ENCODE data around the gene PRR20A. TPM values are rescaled to one million over a fixed set of nuclear protein-coding genes. Genes with fewer than 3 reads are reported as not detected.
"Not testable (repeated sequence)": the region's sequence is repeated elsewhere in the genome, so short reads cannot be mapped to it uniquely, and the experiment has no call there.

The PRR20A gene
- polyA plus RNA-seq (2013, experiment 1 of 2; ENCODE audit: insufficient read length) = not detected
- polyA plus RNA-seq (2013, experiment 2 of 2; ENCODE audit: insufficient read length) = not detected

DNA sequence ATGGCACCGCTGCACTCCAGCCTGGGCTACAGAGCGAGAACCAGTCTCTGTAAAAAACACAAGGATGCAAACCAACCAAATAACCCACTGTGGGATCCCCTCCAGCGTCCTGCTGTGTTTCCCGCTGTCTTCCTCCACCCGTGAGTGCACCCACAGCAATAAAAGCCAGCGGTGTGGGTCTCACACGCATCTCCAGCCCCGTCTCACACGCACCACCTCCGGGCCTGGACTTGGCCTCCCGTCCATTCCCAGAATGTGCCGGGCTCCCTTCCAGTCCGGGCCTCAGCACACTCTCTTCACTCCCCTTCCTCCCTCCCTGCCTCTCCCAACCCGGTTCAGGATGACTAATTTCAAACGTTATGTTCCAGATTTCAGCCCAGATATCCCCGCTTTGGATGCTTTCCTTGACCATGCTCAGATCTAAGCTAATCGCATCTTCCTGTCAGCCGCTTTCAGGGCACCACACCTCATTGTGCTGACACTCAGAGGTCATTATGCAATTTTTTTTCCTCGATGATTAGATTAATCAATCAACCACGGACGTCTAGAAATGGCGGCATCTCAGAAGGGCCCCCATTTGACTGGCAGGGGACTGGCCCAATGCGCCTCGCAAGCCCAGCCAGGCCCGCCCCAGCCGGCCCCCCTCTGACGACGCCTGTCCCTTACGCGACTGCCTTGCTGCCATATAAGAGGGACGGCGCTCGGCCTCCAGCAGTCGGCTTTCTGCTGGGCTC lies at the start of gene PRR20A:
PRR20A (plus strand) TSS at position 684 of the 734 bp plus-strand sequence. CDS start 387 bp downstream, outside the sequence.
- DNase-seq = not testable (repeated sequence)

DNA sequence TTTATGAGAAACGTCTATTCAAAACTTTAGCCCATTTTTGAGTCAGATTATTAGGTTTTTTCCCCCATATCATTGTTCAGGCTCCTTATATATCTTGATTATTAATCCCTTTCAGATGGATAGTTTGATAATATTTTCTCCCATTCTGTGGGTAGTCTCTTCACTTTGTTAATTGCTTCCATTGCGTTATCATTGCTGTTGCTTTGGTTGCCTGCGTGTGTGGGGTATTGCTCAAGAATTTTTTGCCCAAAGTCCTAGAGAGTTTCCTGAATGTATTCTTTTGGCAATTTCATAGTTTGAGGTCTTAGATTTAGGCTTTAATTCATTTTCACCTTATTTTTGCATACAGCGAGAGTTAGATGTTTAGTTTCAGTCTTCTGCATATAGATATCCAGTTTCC lies 25.8 kb upstream of the PRR20A start:
- DNase-seq = no peak

DNA sequence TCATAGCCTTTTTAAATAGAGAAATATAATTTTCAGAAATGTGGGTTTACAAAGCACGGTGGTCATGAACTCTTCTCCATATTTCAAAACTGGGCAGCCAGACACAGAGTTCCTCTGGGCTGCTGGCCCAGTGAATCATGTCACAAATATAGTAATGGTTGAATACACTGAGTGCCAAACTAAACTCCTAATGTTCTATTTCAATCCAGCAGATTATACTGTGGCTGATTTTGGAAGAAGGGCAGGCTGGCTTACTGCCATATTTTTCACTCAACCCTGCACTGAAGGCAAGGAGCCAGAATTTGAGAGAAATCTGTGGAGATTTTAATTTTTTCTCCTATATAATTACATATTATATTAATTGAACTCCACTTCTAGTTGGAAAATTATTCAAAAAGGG lies 17.0 kb upstream of the PRR20A start:
- no peak for DNase-seq

DNA sequence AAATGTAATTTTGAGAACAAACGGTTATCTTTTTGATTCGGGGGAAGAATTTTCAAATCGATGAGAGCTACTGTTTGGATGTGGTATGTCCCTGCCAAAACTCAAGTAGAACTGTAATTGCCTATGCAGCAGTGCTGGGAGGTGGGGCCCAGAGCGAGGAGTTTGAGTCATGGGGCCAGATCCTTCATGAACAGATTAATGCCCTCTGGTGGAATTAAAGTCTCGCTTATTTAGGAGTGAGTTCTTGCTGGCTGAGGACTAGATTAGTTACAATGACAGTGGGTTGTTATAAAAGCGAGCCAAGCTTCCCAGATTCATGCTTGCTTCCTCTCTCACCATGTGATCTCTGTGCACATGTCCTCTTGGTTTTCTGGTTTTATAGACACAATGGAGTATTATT lies 11.8 kb upstream of the PRR20A start:
- DNase-seq = no peak

DNA sequence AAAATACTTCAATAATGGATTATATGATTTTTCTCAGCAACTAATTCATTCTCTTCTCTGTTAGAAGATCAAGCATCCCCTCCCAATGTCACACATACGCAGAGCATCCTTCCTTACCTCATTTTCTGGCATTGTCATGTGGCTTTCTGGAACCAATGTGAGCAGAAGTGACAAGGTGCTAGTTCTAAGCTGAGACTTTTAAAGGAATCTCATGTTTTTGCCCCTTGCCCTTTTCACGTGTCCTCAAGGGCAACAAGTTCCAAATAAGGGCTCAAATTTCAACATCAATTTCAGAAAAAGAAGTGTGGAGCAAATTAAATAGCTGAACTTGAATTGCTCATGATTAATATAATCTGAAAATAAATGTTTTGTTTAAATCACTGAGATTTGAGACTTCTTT lies 4.6 kb upstream of the PRR20A start:
- no peak for DNase-seq

DNA sequence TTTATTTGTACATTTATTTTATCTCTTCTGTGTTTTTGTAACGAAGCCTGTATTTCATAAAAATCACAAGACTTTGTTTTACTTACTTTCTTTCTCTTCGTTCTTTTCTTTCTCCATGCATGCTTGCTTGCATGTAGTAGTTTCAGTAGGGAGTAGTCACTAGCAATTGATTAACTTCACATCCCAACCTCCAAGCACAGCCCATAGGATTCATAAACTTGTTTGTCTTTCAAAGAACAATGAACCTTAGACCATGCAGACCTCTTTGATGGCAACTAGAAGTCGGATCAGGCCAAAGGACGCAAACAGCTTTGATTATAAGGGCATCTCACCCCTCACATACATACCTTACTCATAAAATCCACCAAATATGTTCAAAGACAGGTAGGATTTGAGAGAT lies 3.1 kb upstream of the PRR20A start:
- DNase-seq = no peak

DNA sequence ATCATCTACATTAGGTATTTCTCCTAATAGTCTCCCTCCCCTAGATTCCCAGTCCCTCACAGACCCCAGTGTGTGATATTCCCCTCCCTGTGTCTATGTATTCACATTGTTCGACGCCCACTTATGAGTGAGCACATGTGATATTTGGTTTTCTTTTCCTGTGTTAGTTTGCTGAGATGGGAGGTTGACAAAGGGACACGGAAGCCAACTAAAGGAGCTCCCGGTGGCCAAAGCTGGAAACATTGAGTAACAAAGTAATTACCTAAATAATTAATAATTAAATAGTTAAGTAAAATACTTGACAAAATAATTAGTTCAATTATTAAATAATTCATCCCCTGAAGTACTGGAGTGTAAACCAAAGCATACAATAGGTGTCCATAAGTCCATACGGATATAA lies 1.7 kb upstream of the PRR20A start:
- DNase-seq = no peak

DNA sequence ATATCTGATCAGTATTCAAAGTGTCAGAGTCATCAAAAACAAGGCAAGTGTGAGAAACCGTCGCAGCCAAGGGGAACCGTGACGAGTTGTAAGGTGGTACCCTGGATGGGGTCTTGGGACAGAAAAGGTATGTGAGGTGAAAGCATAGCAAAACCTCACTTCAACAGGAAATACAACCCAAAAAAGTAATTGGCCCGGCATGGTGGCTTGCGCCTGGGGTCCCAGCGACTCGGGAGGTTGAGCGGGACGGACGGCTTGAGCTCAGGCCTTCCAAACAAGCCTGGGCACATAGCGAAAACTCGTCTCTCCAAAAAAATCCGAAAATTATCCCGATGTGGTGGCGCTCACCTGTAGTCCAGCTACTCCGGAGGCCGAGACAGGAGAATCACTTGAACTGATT lies 937 bp upstream of the PRR20A start:
- DNase-seq = not testable (repeated sequence)

DNA sequence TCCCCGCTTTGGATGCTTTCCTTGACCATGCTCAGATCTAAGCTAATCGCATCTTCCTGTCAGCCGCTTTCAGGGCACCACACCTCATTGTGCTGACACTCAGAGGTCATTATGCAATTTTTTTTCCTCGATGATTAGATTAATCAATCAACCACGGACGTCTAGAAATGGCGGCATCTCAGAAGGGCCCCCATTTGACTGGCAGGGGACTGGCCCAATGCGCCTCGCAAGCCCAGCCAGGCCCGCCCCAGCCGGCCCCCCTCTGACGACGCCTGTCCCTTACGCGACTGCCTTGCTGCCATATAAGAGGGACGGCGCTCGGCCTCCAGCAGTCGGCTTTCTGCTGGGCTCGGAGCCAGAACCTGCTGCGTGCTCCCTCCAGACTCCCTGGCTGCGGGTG lies 6.5 kb downstream of the PRR20A start, which contains the start of gene PRR20B:
PRR20B (plus strand) TSS at position 301 of the 400 bp plus-strand sequence. CDS start 387 bp downstream, outside the sequence.
- DNase-seq = not testable (repeated sequence)

DNA sequence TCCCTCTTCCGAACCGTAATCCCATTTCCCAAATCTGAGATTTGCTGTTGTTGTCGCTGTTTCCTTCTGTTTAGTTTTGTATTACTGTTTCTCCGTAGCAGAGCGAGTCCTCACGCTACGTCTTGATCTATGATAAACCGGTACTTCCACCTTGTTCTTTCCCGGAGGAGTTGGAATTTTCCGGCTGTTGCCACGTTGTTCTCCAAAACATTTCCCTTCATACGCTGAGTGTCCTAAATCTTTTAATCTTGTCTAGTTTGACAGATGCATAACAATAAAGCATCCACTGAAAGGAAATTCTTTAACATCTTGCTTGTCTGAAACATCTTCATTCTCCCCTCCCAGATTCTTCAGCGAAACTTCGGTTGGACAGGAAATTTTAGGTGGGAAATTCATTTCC lies 7.4 kb downstream of the PRR20A start:
- not testable (repeated sequence) for DNase-seq

DNA sequence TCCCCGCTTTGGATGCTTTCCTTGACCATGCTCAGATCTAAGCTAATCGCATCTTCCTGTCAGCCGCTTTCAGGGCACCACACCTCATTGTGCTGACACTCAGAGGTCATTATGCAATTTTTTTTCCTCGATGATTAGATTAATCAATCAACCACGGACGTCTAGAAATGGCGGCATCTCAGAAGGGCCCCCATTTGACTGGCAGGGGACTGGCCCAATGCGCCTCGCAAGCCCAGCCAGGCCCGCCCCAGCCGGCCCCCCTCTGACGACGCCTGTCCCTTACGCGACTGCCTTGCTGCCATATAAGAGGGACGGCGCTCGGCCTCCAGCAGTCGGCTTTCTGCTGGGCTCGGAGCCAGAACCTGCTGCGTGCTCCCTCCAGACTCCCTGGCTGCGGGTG lies 13.0 kb downstream of the PRR20A start, which contains the start of gene PRR20C:
PRR20C (plus strand) TSS at position 301 of the 400 bp plus-strand sequence. CDS start 387 bp downstream, outside the sequence.
- not testable (repeated sequence) for DNase-seq

DNA sequence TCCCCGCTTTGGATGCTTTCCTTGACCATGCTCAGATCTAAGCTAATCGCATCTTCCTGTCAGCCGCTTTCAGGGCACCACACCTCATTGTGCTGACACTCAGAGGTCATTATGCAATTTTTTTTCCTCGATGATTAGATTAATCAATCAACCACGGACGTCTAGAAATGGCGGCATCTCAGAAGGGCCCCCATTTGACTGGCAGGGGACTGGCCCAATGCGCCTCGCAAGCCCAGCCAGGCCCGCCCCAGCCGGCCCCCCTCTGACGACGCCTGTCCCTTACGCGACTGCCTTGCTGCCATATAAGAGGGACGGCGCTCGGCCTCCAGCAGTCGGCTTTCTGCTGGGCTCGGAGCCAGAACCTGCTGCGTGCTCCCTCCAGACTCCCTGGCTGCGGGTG lies 19.6 kb downstream of the PRR20A start, which contains the start of gene PRR20D:
PRR20D (plus strand) TSS at position 301 of the 400 bp plus-strand sequence. CDS start 387 bp downstream, outside the sequence.
- not testable (repeated sequence) for DNase-seq

DNA sequence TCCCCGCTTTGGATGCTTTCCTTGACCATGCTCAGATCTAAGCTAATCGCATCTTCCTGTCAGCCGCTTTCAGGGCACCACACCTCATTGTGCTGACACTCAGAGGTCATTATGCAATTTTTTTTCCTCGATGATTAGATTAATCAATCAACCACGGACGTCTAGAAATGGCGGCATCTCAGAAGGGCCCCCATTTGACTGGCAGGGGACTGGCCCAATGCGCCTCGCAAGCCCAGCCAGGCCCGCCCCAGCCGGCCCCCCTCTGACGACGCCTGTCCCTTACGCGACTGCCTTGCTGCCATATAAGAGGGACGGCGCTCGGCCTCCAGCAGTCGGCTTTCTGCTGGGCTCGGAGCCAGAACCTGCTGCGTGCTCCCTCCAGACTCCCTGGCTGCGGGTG lies 26.2 kb downstream of the PRR20A start, which contains the start of gene PRR20E:
PRR20E (plus strand) TSS at position 301 of the 400 bp plus-strand sequence. CDS start 387 bp downstream, outside the sequence.
- DNase-seq = not testable (repeated sequence)

DNA sequence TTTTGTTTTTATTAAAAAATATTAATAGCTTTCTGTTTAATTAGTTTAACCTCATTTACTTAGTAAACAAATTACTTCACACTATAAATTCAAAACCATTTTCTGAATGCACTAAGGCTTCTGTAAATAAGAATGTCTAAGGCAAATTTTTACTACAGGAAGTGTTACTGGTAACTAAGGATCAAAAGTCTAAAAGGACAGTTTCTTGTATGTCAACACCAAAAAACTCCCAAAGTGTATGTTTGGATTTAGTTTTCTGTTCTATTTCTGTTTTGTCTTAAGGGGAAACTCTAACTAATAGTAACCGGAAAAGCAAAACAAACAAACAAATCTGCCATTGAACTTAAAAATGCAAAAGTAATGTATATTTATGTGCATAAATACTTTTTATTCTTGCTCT lies 50.9 kb downstream of the PRR20A start:
- DNase-seq = no peak
